Measurements from ENCODE around the gene TBX1. TPM values are rescaled to one million over a fixed set of nuclear protein-coding genes. Genes with fewer than 3 reads are reported as not detected.

Gene TBX1
- polyA plus RNA-seq, 1 donor (not counting 4 experiments of a cell fraction or from before 2014, with no cell fraction given): 0.10 TPM

DNA sequence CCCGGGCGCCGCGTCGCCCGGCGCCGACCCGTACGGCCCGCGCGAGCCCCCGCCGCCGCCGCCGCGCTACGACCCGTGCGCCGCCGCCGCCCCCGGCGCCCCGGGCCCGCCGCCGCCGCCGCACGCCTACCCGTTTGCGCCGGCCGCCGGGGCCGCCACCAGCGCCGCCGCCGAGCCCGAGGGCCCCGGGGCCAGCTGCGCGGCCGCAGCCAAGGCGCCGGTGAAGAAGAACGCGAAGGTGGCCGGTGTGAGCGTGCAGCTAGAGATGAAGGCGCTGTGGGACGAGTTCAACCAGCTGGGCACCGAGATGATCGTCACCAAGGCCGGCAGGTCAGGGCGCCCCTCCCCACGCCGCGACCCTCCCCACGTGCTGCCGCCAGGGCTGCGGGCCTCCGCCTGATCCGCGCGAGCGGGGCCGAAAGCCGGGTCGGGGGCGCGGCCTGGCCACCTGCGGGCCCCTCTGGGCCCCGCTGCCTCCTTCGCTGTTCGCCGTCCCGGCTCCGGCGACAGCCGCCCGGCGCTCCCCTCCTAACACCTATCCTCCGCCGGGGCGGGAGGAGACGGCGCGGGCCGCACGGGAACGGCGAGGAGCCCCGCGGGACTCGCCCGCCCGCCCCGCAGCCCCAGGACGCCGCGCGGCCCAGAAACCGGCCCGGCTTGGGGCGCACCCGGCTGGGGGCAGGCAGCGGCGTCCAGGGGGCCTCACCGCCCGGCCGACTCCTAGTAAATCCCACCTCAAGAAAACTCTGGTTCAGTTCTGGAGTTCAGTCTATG lies 560 bp downstream of the TBX1 start:
- Histone ChIP-seq H2AFZ (ENCODE audit: control insufficient read depth, low read length) (no peak overlapping the region), H3K4me2 (ENCODE audit: control insufficient read depth, extremely low read depth, insufficient read depth, low read depth, low read length) (peak overlapping the region; percentile 27), H3K9me3 (ENCODE audit: control insufficient read depth, low read depth, low read length) (no peaks in the 10 kb centered on the region), H3K27me3 (ENCODE audit: control insufficient read depth, extremely low read depth, insufficient read depth, low read length) (peaks cover 33% of the 10 kb centered on the region), H3K27ac (ENCODE audit: control insufficient read depth, insufficient read depth, low read length) (no peak overlapping the region), H3K9me1 (ENCODE audit: control insufficient read depth, extremely low read depth, insufficient read depth, low read length) (no peaks in the 10 kb centered on the region), H4K20me1 (ENCODE audit: control insufficient read depth, extremely low read depth, insufficient read depth, low read length) (no peaks in the 10 kb centered on the region), H3K4me1 (ENCODE audit: control insufficient read depth, extremely low read depth, insufficient read depth, low read length) (peaks cover 11% of the 10 kb centered on the region), H3K36me3 (ENCODE audit: control insufficient read depth in 2 of 2, extremely low read depth in 1 of 2, insufficient read depth in 2 of 2, low read length in 2 of 2) (no peaks in the 10 kb centered on the region), H3K79me2 (ENCODE audit: control insufficient read depth, insufficient read depth, low read length) (no peaks in the 10 kb centered on the region), H3K4me3 (ENCODE audit: control insufficient read depth in 2 of 3, extremely low read depth in 1 of 3, insufficient read depth in 2 of 3, low read depth in 1 of 3, low read length in 3 of 3) (no peak overlapping the region), H3K9ac (ENCODE audit: control insufficient read depth, extremely low read depth, insufficient read depth, low read length) (no peak overlapping the region)
- TF ChIP-seq EZH2 (IDR thresholded peaks at IDR 0.05; ENCODE audit: low read length): peak; percentile 62
- TF ChIP-seq, protein P1, sequence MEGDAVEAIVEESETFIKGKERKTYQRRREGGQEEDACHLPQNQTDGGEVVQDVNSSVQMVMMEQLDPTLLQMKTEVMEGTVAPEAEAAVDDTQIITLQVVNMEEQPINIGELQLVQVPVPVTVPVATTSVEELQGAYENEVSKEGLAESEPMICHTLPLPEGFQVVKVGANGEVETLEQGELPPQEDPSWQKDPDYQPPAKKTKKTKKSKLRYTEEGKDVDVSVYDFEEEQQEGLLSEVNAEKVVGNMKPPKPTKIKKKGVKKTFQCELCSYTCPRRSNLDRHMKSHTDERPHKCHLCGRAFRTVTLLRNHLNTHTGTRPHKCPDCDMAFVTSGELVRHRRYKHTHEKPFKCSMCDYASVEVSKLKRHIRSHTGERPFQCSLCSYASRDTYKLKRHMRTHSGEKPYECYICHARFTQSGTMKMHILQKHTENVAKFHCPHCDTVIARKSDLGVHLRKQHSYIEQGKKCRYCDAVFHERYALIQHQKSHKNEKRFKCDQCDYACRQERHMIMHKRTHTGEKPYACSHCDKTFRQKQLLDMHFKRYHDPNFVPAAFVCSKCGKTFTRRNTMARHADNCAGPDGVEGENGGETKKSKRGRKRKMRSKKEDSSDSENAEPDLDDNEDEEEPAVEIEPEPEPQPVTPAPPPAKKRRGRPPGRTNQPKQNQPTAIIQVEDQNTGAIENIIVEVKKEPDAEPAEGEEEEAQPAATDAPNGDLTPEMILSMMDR (optimal IDR thresholded peaks at IDR 0.05 in 1 of 3, IDR thresholded peaks at IDR 0.05 in 1 of 3, conservative IDR thresholded peaks at IDR 0.05 in 1 of 3; ENCODE audit: extremely low read depth in 1 of 3, insufficient read depth in 2 of 3, low read length in 3 of 3): no peak
- dilution Hi-C loops (cut with MboI; ENCODE audit: extremely low pct_ligation_motif_present, low sequenced_read_pairs): no loop called here
- no peak for DNase-seq (ENCODE audit: low read depth, low spot score)
- no peak for FAIRE-seq

DNA sequence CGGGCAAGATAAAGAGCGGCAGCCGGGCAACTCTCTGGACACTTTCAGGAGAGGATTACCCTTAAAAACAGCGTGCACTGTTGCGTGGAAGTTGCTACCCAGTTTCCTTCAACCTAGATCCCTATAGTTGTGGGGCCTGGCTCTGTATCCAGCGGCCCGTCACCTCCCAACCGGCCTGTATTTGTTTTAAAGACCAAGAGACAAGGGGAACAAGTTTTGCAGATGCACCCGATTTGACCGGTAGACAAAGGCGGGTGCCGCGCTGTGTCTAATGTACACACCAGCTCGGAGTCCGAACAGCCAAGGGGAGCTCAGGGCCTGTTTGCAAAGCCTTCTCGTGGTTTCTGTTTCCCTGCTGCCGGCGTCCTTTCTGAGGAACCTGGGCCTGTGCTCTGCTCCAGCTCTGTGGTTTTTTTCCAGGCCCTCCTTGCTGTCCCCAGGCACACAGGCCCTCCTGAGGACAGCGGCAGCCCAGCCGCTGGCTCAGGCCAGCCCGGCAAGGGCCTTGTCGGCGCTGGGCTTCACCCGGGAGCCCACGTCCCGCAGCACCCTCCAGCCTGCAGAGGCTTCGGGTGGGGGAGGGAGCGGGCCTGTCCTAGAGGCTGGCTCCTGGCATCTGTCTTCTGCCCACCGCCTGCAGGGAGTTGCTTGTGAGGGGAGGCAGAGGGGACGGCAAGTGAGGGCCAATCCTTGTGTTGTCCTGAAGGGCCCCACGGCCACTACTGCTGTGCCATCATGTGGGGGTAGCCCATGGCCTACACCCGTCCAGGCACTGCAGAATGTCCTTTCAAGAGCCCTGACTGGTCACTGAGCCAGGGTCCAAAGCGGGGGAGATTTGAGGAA lies 1.4 kb downstream of the TBX1 start:
- Histone ChIP-seq H2AFZ (ENCODE audit: control insufficient read depth, low read length) (no peak overlapping the region), H3K4me2 (ENCODE audit: control insufficient read depth, extremely low read depth, insufficient read depth, low read depth, low read length) (no peak overlapping the region), H3K9me3 (ENCODE audit: control insufficient read depth, low read depth, low read length) (no peaks in the 10 kb centered on the region), H3K27ac (ENCODE audit: control insufficient read depth, insufficient read depth, low read length) (no peak overlapping the region), H3K4me1 (ENCODE audit: control insufficient read depth, extremely low read depth, insufficient read depth, low read length) (peaks cover 11% of the 10 kb centered on the region), H4K20me1 (ENCODE audit: control insufficient read depth, extremely low read depth, insufficient read depth, low read length) (no peaks in the 10 kb centered on the region), H3K36me3 (ENCODE audit: control insufficient read depth in 2 of 2, extremely low read depth in 1 of 2, insufficient read depth in 2 of 2, low read length in 2 of 2) (no peaks in the 10 kb centered on the region), H3K9me1 (ENCODE audit: control insufficient read depth, extremely low read depth, insufficient read depth, low read length) (no peaks in the 10 kb centered on the region), H3K79me2 (ENCODE audit: control insufficient read depth, insufficient read depth, low read length) (no peaks in the 10 kb centered on the region), H3K9ac (ENCODE audit: control insufficient read depth, extremely low read depth, insufficient read depth, low read length) (no peak overlapping the region), H3K4me3 (ENCODE audit: control insufficient read depth in 2 of 3, extremely low read depth in 1 of 3, insufficient read depth in 2 of 3, low read depth in 1 of 3, low read length in 3 of 3) (no peak overlapping the region), H3K27me3 (ENCODE audit: control insufficient read depth, extremely low read depth, insufficient read depth, low read length) (peaks cover 28% of the 10 kb centered on the region)
- FAIRE-seq: no peak
- dilution Hi-C loops (cut with MboI; ENCODE audit: extremely low pct_ligation_motif_present, low sequenced_read_pairs): no loop called here
- DNase-seq (ENCODE audit: low read depth, low spot score): no peak
- TF ChIP-seq EZH2 (IDR thresholded peaks at IDR 0.05; ENCODE audit: low read length): peak; percentile 9
- TF ChIP-seq, protein P1 (optimal IDR thresholded peaks at IDR 0.05 in 1 of 3, IDR thresholded peaks at IDR 0.05 in 1 of 3, conservative IDR thresholded peaks at IDR 0.05 in 1 of 3; ENCODE audit: extremely low read depth in 1 of 3, insufficient read depth in 2 of 3, low read length in 3 of 3): no peak

All from keratinocyte (primary cell).